ENCODE measurements around the gene LRIG2.

The LRIG2 gene

GRCh38 chr1:113103977-113104376 is 31.0 kb downstream of the LRIG2 start:
- H3K4me3 ChIP-seq (ENCODE audit: control insufficient read depth, low read depth, low read length) = no peak overlapping the region
- DNase-seq (ENCODE audit: low read depth) = no peak
- no peak for TF ChIP-seq CTCF (IDR thresholded peaks at IDR 0.05; ENCODE audit: control insufficient read depth, insufficient read depth, low read depth, low read length, missing control alignments)

- TF ChIP-seq CTCF (IDR thresholded peaks at IDR 0.05; ENCODE audit: control insufficient read depth, insufficient read depth, low read depth, low read length, missing control alignments) = no peak
- H3K4me3 ChIP-seq (ENCODE audit: control insufficient read depth, low read depth, low read length) = no peak overlapping the region
- no peak for DNase-seq (ENCODE audit: low read depth)
Measured at GRCh38 chr1:113106910-113107309, 33.9 kb downstream of the LRIG2 start.

GRCh38 chr1:113109908-113110554 is 37.0 kb downstream of the LRIG2 start:
- TF ChIP-seq CTCF (IDR thresholded peaks at IDR 0.05; ENCODE audit: control insufficient read depth, insufficient read depth, low read depth, low read length, missing control alignments) = peak; percentile 28
- peak; percentile 93 for DNase-seq (ENCODE audit: low read depth)
- H3K4me3 ChIP-seq (ENCODE audit: control insufficient read depth, low read depth, low read length) = no peak overlapping the region

- H3K4me3 ChIP-seq (ENCODE audit: control insufficient read depth, low read depth, low read length) = no peak overlapping the region
- no peak for TF ChIP-seq CTCF (IDR thresholded peaks at IDR 0.05; ENCODE audit: control insufficient read depth, insufficient read depth, low read depth, low read length, missing control alignments)
- no peak for DNase-seq (ENCODE audit: low read depth)
Measured at GRCh38 chr1:113118266-113118665, 45.3 kb downstream of the LRIG2 start.

GRCh38 chr1:113123737-113124136 is 50.7 kb downstream of the LRIG2 start:
- no peak overlapping the region for H3K4me3 ChIP-seq (ENCODE audit: control insufficient read depth, low read depth, low read length)
- DNase-seq (ENCODE audit: low read depth) = no peak
- TF ChIP-seq CTCF (IDR thresholded peaks at IDR 0.05; ENCODE audit: control insufficient read depth, insufficient read depth, low read depth, low read length, missing control alignments) = no peak

- no peak for DNase-seq (ENCODE audit: low read depth)
- H3K4me3 ChIP-seq (ENCODE audit: control insufficient read depth, low read depth, low read length) = no peak overlapping the region
- no peak for TF ChIP-seq CTCF (IDR thresholded peaks at IDR 0.05; ENCODE audit: control insufficient read depth, insufficient read depth, low read depth, low read length, missing control alignments)
Measured at GRCh38 chr1:113124366-113124765, 51.4 kb downstream of the LRIG2 start.
